Tibial artery (tissue), 4 donors: ENCODE measurements around the gene PRF1.

Experiments used
- DNase-seq, 2 donors: peaks; one replicate each; pipeline ENCODE4 v3.0.0-alpha.2; 2019
- H3K27ac ChIP-seq, 2 donors: fragments of 200-600 bp; sonication (generic) in 1 of 2; 1 replicate in 1 of 2; 2 replicates in 1 of 2; pipeline ENCODE4 v1.5.1; 2018 to 2019; ENCODE audit warnings: mild to moderate bottlenecking in 1 of 2
- H3K27me3 ChIP-seq, 2 donors: fragments of 200-600 bp; sonication (generic) in 1 of 2; one replicate each; pipeline versions ENCODE4 v1.5.1 to v1.6.0; 2016 to 2019
- H3K36me3 ChIP-seq, 3 donors: fragments of 200-600 bp; sonication (generic) in 2 of 3; one replicate each; pipeline ENCODE4 v1.5.1; 2016 to 2019; ENCODE audit warnings: mild to moderate bottlenecking in 2 of 3
- H3K4me1 ChIP-seq, 4 donors: fragments of 200-600 bp; sonication (generic) in 2 of 4; 1 replicate in 3 of 4; 2 replicates in 1 of 4; pipeline ENCODE4 v1.5.1; 2016 to 2019
- H3K4me3 ChIP-seq, 2 donors: fragments of 200-600 bp; sonication (generic) in 1 of 2; 1 replicate in 1 of 2; 2 replicates in 1 of 2; pipeline ENCODE4 v1.5.1; 2018 to 2019; ENCODE audit warnings: mild to moderate bottlenecking in 2 of 2
- H3K9me3 ChIP-seq, 3 donors: fragments of 200-600 bp; sonication (generic) in 1 of 3; one replicate each; pipeline ENCODE4 v1.5.1; 2016 to 2019
- intact Hi-C: fragments of 100-400 bp; cut with DNase I; formaldehyde crosslinking; loops from one replicate; pipeline ENCODE4 v1.15.0; 2023; ENCODE audit warnings: low total_unique reads
- TF ChIP-seq, protein P1 (sequence below), 2 experiments: fragments of 200-600 bp in 1 of 2; fragments of 450-650 bp in 1 of 2; IDR thresholded peaks; one replicate each; pipeline ENCODE4 v1.5.1; 2017 to 2019; ENCODE audit warnings: antibody characterized with exemption in 2 of 2, mild to moderate bottlenecking in 1 of 2, moderate library complexity in 1 of 2

Gene PRF1

DNA sequence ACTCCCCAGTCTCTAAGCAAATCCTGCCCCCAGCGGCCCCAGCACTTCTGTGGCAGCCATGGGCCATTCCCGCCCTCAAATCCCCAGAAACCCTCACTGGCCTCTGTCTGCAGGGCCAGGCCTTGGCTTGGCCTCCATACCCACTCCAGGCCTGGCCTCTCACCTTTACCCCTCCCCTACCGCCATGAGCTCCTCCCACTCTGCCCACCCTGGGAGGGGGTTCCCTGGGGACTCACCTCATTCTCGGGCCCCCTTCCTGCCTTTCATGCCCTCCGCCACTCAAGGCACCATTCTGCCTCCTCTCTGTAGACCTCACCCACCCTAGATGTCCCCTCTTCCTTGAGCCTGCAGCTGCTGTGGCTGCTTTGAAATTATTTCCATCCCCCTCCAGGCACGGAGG, 41.0 kb downstream of the PRF1 start:
- H3K4me3 ChIP-seq, result no peak overlapping the region
- TF ChIP-seq, protein P1, sequence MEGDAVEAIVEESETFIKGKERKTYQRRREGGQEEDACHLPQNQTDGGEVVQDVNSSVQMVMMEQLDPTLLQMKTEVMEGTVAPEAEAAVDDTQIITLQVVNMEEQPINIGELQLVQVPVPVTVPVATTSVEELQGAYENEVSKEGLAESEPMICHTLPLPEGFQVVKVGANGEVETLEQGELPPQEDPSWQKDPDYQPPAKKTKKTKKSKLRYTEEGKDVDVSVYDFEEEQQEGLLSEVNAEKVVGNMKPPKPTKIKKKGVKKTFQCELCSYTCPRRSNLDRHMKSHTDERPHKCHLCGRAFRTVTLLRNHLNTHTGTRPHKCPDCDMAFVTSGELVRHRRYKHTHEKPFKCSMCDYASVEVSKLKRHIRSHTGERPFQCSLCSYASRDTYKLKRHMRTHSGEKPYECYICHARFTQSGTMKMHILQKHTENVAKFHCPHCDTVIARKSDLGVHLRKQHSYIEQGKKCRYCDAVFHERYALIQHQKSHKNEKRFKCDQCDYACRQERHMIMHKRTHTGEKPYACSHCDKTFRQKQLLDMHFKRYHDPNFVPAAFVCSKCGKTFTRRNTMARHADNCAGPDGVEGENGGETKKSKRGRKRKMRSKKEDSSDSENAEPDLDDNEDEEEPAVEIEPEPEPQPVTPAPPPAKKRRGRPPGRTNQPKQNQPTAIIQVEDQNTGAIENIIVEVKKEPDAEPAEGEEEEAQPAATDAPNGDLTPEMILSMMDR (IDR thresholded peaks at IDR 0.05), result no peak
- intact Hi-C loops, result no loop called here

GRCh38 chr10:70561070-70561469, 41.5 kb downstream of the PRF1 start:
- no peak overlapping the region for H3K27ac ChIP-seq
- peaks cover 0 to 5% (median 0%) of the 10 kb centered on the region in 4 donors for H3K4me1 ChIP-seq
- no peaks in the 10 kb centered on the region for H3K27me3 ChIP-seq
- H3K9me3 ChIP-seq, result no peaks in the 10 kb centered on the region
- intact Hi-C loops, result no loop called here
- peak in 1 of 2 donors; percentile 45 for DNase-seq
- no peak overlapping the region for H3K4me3 ChIP-seq
- TF ChIP-seq, protein P1 (IDR thresholded peaks at IDR 0.05), result no peak
- H3K36me3 ChIP-seq, result peaks cover 0 to 30% (median 7%) of the 10 kb centered on the region in 3 donors

More for the DNA sequence above, 41.0 kb downstream of the PRF1 start:
- Histone ChIP-seq H3K36me3 (peaks cover 0 to 34% (median 7%) of the 10 kb centered on the region in 3 donors), H3K27ac (no peak overlapping the region), H3K9me3 (no peaks in the 10 kb centered on the region), H3K27me3 (no peaks in the 10 kb centered on the region), H3K4me1 (peaks cover 0 to 5% (median 0%) of the 10 kb centered on the region in 4 donors)
- DNase-seq, result peak in 1 of 2 donors; percentile 60

DNA sequence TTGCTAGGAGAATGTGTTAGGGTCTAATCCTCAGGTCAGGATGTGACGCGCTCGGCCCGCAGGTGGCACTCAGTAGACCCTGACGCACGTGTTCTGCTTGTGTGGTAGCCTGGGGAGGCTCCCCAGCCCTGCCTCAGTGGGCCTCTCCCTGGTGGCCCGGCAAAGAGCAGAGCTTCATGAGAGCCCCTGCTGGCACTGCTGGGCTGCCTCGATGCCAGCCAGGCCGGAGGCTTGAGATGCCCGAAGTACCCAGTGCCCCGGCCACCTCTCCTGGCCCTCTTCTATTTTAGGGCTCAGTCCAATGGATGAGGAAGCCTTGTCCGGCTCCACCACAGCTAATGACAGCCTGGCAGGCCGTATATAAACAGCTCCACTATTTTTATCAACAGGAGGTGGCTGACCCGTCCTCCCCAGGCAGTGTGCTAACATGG, 42.0 kb downstream of the PRF1 start:
- H3K27ac ChIP-seq, result no peak overlapping the region
- no peaks in the 10 kb centered on the region for H3K27me3 ChIP-seq
- H3K9me3 ChIP-seq, result no peaks in the 10 kb centered on the region
- no peak overlapping the region for H3K4me3 ChIP-seq
- TF ChIP-seq, protein P1 (IDR thresholded peaks at IDR 0.05), result no peak
- H3K36me3 ChIP-seq, result peaks cover 0 to 25% (median 7%) of the 10 kb centered on the region in 3 donors
- H3K4me1 ChIP-seq, result peaks cover 0 to 5% (median 0%) of the 10 kb centered on the region in 4 donors
- peak in 1 of 2 donors; percentile 56 for DNase-seq
- intact Hi-C loops, result no loop called here

- Histone ChIP-seq H3K9me3 (no peaks in the 10 kb centered on the region), H3K4me3 (no peak overlapping the region), H3K4me1 (peaks cover 0 to 5% (median 0%) of the 10 kb centered on the region in 4 donors), H3K36me3 (peaks cover 0 to 18% (median 4%) of the 10 kb centered on the region in 3 donors), H3K27me3 (no peaks in the 10 kb centered on the region), H3K27ac (no peak overlapping the region)
- peak in 1 of 2 donors; percentile 38 for DNase-seq
- intact Hi-C loops, result no loop called here
- TF ChIP-seq, protein P1 (IDR thresholded peaks at IDR 0.05), result no peak
These were observed 42.7 kb downstream of the PRF1 start for GRCh38 chr10:70559861-70560260.

GRCh38 chr10:70558871-70559810, 43.4 kb downstream of the PRF1 start:
- TF ChIP-seq, protein P1 (IDR thresholded peaks at IDR 0.05), result peak; percentile 33 to 45
- Histone ChIP-seq H3K4me1 (peaks cover 0 to 5% (median 0%) of the 10 kb centered on the region in 4 donors), H3K27ac (no peak overlapping the region), H3K27me3 (no peaks in the 10 kb centered on the region), H3K9me3 (no peaks in the 10 kb centered on the region), H3K36me3 (peaks cover 0 to 11% (median 0%) of the 10 kb centered on the region in 3 donors), H3K4me3 (no peak overlapping the region)
- DNase-seq, result peak in 1 of 2 donors; percentile 57
- intact Hi-C loops, result no loop called here
